GM20431 (cell line): ENCODE results near the gene CHMP2A.

Experiments used
- in situ Hi-C: fragments of 300-500 bp; cut with MseI, MboI; formaldehyde crosslinking; loops from one replicate; pipeline ENCODE4 v1.15.0; 2020; ENCODE audit warnings: low sequenced_read_pairs; ENCODE audit not compliant: unreplicated experiment

CHMP2A gene

DNA sequence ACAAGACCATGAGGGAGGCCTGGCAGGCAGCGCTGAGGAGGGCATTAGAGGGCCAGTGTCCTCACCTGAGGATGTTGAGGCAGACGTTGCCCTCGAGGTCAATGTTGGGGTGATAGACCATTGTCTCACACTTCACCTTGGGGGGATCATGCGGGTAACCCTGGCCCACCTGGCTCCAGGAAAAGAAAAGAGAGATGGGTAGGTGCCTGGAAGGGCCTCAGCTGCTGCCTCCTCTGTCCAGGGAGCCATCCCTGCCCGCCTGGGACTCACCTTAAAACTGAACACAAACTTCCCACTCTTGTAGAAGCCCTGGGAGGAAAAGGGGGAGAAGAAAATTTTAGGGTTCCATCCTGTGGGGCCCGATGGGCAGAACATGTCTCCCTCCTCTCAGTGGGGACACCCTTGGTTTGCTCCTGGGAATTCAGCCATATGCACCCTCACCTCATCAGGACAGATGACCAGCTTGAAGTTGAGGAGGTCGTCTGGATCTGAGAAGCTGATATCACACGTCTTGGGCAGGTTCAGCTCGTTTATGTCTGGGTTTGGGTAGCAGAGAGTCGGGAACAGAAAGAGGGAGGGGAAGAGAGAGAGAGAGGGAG, 1.8 kb upstream of the CHMP2A start:
- in situ Hi-C loops: no loop called here

DNA sequence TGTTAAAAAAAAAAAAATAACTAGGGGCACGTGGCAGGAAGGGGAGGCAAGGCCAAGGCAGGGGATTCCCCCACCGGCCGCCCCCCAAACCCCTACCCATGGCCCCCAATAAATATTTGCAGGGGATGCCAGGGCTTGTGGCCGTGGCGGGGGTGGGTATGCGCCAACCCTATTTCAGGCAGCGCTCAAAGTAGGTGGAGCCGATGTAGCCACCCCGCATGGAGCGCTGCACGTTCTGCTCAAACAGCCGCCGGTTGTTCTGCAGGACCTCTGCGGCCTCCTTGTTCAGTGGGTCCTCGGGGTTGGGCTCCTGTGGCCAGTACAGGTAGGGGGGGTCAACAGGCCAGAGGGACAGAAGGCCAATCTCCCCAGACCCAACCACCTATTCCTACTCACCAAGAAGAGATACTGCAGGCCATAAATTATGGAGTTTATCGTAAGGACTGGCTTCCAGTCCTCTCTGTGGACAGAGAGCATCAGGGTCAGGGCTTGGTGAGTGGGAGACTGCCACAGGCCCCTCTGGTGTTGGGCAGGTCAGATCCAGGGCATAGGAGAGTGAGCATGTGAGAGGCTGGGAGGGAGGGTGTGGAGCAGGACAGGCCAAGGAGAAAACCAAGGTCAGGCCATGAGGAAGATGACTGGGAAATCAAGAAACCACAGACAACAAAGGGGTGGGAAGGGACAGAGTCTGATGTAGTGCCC, 1.2 kb upstream of the CHMP2A start:
- in situ Hi-C loops: no loop called here

DNA sequence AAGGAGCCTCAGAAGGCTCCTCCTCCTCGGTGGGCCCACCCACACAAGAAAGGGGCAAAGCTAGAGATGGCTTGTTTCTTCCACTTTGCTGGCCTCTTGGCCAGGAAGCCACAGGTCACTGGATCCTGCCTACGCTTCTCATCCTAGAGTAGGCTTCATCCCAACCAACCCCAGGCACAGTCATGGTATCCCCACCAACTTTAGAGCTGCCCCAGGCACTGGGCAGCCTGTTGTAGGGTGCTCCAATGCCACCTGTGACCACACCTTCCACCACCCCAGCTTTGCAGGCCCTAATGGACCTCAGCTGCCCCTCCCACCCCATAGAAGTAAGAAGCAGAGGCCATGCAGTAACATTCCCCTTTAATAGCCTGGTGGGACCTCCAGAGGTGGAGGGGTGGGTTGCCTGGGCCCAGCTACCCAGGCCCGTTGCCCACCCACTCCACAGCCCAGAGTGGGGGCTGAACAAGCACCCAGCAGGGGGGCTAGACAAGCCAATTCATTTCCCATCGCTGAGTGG, 522 bp upstream of the CHMP2A start:
- in situ Hi-C loops: no loop called here

DNA sequence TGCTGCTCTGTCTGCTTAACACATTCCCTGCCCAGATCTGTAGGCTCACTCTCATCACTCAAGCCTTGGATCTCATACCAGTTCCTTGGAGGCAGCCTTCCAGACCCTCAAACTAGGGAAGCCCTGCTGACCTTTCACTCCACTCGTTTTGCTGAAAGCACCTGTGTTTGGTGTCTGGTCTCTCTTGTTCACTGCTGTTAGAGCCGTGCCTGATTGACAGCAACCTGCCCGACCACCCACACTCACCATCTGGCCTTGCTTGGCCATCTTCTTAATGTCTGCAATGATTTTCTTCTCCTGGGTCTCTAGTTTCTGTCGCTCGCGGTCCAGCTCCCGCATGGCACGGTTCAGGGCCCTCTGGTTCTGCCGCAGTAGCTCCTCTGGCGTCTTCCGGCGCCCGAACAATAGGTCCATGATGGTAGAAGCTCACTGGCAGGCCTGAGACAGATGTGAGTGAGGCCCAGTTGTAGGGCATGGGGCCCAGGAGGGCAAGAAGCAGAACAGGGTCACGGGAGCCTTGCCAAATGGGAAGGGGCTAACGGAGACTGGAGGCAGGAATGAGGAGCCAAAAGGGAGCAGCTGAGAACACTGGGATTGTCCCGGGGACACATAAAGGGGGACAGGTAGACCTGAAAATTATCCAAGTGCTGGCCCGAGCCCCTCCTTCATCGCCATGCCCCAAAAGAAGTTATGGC, 959 bp downstream of the CHMP2A start:
- in situ Hi-C loops: no loop called here

DNA sequence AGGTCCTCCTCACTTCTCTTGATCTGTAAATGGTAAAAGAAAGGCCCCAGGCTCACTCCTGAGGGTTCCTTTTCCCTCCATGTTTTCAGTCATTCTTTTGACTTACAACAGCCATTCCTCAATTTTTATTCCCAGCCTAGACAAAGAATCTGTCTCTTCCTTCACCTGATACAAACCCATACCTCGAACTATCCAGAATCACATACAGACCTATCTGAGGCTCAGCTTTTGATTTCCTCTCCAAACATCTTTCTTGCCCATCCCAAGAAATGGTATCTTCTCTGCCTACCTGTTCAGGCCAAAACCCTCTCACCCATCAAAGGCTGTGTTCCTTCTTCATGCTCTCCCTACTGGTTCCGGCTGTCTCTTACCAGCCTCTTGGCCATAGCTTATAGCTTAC, 2.2 kb downstream of the CHMP2A start:
- in situ Hi-C loops: no loop called here

DNA sequence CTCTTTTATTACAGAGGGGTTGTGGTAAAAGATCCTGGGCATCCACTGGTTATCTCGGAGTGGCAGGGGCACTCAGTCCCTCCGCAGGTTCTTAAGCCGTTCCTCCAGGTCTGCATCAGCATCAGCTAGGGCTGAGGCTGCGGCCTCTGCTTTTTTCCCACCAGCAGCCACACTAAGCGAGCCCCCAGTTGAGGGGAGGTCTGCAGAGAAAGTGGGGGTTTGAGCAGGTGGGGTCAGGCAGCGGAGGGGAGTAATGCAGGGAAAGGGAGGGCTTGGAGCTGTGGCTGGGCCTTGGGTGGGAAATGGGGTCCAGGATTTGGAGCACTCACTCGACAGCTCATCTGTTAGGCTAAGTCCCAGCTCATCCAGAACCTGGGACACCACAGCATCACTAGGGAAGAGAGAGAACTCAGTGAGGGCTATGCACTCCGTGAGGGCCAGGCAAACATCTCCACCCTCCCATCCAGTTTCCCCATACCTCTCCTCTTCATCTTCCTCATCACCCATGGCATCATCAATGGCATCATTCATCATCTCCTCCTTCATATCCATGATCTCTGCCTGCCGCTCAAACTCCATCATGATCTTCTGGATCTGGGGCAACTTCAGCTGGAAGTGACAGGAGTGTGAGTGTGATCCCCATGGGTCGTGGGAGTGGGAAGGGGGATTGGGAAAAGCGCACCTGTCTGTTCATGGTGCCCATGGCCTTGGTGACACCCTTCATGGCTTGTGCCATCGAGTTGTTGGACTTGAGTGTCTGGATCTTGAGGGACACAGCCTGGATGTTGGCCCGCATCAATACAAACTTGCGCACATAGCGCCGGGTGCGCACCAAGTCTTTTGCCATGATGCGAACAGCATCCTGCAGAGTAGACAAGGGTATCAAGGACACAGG, 3.1 kb downstream of the CHMP2A start:
- in situ Hi-C loops: no loop called here

DNA sequence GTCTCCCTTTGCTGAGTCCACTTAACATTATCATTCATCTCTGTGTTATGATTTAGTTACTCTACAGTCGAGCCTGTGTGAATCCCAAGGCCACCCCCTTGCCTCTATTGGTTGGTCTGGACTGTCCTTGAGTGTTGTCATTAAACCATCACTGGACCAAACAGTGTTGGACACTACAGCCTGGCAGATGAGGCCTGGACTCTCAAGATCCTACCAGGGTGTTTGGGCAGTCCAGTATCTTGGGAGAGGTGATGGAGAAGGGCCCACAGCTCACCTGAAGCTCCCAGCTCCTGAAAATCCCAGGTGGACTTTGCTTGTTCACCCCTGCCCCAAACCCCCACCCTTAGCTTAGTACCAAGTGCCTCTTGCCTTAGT, 3.8 kb downstream of the CHMP2A start:
- in situ Hi-C loops: no loop called here

DNA sequence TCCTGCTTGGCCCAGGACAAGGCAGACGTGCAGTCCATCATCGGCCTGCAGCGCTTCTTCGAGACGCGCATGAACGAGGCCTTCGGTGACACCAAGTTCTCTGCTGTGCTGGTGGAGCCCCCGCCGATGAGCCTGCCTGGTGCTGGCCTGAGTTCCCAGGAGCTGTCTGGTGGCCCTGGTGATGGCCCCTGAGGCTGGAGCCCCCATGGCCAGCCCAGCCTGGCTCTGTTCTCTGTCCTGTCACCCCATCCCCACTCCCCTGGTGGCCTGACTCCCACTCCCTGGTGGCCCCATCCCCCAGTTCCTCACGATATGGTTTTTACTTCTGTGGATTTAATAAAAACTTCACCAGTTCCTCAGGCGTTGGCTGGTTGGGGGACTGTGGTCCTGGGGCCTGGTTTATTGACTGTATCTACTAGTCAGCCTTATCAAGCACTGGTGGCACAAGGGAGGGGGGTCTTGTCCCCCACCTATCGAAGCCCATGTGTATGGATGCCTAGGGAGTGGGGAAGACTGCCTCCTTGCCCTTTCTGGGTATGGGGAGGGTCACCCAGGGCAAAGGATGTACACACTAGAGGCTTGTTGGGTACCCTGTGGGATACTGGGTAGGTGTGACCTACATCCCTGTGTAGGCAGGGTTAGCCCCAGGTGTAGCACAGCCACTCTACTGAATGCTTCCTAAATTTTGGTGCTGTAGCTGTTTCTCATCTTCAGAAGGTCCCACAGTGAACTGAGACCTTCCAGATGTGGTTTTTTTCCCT, 4.4 kb downstream of the CHMP2A start:
- in situ Hi-C loops: no loop called here

DNA sequence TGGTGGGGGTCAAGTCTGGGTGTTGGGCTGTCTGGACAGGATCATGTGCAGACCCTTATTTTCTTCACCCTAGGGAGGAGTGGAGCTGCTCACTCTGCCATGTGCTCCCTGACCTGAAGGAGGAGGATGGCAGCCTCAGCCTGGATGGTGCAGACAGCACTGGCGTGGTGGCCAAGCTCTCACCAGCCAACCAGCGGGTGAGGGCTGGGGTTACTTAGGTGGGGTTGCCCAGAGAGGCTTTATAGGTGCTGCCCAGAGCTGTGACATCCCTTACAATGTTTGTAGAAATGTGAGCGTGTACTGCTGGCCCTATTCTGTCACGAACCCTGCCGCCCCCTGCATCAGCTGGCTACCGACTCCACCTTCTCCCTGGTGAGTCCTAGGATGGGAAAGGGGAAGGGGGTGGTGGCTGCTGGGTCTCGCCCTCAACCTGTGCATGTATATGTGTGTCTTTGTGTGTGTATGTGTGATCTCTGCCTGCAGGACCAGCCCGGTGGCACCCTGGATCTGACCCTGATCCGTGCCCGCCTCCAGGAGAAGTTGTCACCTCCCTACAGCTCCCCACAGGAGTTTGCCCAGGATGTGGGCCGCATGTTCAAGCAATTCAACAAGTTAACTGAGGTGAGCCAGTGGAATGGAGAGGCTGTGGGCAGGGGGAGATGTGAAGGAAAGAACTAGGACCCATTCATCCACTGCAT, 5.1 kb downstream of the CHMP2A start:
- in situ Hi-C loops: no loop called here

DNA sequence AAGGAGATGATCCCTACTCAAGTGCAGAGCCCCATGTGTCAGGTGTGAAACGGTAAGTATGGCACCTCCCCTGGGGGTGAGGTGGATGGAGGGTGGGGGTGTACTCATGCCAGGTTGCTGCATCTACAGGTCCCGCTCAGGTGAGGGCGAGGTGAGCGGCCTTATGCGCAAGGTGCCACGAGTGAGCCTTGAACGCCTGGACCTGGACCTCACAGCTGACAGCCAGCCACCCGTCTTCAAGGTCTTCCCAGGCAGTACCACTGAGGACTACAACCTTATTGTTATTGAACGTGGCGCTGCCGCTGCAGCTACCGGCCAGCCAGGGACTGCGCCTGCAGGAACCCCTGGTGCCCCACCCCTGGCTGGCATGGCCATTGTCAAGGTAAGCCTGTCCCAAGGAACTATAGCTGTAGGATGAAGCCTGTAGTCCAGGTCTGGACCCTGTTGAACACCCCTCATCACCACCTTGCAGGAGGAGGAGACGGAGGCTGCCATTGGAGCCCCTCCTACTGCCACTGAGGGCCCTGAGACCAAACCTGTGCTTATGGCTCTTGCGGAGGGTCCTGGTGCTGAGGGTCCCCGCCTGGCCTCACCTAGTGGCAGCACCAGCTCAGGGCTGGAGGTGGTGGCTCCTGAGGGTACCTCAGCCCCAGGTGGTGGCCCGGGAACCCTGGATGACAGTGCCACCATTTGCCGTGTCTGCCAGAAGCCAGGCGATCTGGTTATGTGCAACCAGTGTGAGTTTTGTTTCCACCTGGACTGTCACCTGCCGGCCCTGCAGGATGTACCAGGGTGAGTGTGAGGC, 5.8 kb downstream of the CHMP2A start:
- in situ Hi-C loops: no loop called here

DNA sequence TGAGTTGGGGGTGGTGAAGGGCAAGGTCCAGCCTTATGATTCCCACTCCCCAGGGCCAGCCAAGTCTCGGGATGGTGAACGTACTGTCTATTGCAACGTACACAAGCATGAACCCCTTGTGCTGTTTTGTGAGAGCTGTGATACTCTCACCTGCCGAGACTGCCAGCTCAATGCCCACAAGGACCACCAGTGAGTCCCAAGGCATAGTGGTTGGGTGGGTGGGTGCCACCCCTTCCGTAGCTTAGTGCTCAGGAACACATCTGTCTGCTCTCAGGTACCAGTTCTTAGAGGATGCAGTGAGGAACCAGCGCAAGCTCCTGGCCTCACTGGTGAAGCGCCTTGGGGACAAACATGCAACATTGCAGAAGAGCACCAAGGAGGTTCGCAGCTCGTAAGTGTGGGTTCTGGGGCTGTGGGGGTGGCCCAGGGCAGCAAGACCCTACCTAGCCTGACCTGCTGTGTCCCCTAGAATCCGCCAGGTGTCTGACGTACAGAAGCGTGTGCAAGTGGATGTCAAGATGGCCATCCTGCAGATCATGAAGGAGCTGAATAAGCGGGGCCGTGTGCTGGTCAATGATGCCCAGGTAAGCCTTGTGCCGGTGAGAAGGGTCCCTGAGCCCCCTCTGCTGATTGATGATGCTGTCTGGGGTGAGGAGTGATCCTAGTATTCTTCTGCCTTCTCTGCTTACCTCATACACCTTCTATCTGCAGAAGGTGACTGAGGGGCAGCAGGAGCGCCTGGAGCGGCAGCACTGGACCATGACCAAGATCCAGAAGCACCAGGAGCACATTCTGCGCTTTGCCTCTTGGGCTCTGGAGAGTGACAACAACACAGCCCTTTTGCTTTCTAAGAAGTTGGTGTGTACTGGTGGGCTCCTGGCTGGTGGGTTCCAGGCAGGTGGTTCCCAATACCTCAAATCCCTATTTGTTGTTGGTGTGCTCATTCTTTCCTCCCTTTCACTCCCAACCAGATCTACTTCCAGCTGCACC, 7.3 kb downstream of the CHMP2A start:
- in situ Hi-C loops: no loop called here

DNA sequence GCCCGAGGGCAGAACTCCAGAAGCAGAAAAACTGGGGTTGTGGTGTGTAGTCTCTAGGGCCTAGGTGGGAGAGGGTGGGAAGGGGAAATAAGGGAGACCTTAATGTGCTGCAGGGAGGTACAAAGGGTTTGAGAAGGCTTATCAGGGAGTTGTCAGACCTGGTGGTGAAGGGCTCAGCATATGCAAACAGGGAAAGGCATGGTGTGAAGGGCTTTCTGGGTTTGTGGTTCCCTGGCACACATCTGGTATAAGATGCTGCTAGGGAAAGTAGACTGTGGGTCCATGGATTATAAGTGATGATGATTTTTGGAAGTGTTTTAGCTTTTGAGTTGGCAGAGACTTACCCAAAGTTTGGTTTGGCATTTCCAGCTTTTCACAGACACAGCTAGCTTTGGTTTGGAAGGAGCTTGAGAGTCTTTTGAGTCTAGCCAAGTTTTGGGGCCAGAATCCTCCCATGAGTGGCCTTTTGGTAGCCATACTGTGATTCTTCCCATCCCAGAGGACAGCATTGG, 8.8 kb downstream of the CHMP2A start:
- in situ Hi-C loops: no loop called here

DNA sequence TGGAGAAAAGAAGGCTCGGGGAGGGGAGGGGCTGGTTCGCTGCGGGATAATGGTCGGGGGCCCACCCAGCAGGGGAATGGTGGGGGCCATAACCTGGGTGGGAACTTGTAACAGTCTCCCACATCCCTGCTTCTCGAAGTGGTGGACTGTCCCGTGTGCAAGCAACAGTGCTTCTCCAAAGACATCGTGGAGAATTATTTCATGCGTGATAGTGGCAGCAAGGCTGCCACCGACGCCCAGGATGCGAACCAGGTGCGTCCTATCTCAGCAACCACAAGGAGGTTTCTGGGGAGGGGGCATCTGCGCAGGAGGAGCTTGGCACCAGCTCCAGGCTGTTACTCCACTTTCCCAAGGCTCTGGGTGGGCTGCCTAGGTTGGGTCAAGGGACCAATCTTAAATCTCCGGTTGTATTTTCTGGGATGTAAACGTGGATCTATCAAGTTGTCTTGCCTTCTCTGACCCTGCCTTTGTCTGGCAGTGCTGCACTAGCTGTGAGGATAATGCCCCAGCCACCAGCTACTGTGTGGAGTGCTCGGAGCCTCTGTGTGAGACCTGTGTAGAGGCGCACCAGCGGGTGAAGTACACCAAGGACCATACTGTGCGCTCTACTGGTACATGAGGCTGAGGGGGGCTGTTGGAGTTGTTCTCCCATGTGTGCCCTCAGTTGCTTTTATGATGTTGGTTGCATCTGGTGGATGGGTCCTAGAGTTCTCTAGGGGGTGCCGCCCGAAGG, 9.5 kb downstream of the CHMP2A start:
- in situ Hi-C loops: no loop called here

DNA sequence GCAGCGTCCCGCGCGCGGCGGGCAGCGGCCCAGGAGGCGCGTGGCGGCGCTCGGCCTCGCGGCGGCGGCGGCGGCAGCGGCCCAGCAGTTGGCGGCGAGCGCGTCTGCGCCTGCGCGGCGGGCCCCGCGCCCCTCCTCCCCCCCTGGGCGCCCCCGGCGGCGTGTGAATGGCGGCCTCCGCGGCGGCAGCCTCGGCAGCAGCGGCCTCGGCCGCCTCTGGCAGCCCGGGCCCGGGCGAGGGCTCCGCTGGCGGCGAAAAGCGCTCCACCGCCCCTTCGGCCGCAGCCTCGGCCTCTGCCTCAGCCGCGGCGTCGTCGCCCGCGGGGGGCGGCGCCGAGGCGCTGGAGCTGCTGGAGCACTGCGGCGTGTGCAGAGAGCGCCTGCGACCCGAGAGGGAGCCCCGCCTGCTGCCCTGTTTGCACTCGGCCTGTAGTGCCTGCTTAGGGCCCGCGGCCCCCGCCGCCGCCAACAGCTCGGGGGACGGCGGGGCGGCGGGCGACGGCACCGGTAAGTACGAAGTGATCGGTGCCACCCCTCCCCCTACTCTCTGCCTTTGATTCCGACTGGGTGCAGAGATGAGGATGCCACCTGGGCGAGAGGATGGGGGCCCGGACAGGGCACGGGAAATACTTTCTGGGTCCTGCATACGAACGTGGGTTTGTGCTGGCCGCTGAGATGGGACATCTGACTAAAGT, 10.2 kb downstream of the CHMP2A start:
- in situ Hi-C loops: no loop called here

DNA sequence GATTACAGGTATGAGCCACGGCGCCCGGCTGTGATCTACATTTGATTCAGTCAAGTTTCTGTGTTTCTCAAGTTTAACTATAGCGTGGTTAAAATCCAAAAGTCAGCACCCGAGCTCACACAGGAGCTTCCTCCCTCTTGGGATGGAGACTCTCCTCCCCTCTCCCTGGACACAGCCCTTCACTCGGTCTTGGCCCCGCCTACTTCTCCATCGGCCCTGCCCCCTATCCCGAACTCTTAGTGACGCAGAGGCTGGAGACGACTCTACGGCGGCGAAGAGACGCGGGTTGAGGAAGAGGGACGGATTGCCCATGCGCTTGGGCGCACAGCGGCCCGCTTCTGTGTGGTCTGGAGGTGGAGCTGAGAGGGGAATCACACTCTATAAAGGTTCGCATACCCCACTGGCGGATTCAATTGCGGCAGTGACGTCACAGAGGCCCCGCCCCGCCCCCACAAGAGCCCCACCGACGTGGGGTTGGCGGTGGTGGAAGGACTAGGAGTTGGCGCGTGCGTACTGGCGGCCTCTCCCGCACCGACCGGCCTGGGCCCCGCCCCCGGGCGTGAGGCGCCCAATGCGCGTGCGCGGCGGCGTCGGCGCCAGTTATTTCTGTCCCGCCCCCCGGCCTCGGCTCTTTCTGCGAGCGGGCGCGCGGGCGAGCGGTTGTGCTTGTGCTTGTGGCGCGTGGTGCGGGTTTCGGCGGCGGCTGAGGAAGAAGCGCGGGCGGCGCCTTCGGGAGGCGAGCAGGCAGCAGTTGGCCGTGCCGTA, 10.9 kb downstream of the CHMP2A start, which contains the start of gene TRIM28:
Gene TRIM28, plus strand, starts transcription at position 239 of the 765 bp plus-strand sequence. CDS start 694 bp downstream, outside the sequence.
- in situ Hi-C loops: no loop called here
